ENCODE data around the gene ABLIM1. TPM values are rescaled to one million over a fixed set of nuclear protein-coding genes. Genes with fewer than 3 reads are reported as not detected.
A peak's percentile ranks its signal among the peaks of the same experiment; 100 is the strongest.

ABLIM1 gene
- total and polyA plus RNA-seq, 5 donors, result 149 to 462 (median 411) TPM

- no peak overlapping the region for H3K4me3 ChIP-seq (ENCODE audit: low read length)
- 72% methylated on average over 3 of the region's 3 CpGs for WGBS
- no peak for ATAC-seq
- intact Hi-C loops (cut with DNase I), result no loop called here
- peaks cover 4% of the 10 kb centered on the region for H3K4me1 ChIP-seq (ENCODE audit: control insufficient read depth, insufficient read depth, low read length)
- H3K9me3 ChIP-seq (ENCODE audit: control insufficient read depth, low read length), result no peaks in the 10 kb centered on the region
- no peak for DNase-seq
- no peak overlapping the region for H3K27ac ChIP-seq (ENCODE audit: low read length)
- H3K27me3 ChIP-seq (ENCODE audit: control insufficient read depth, insufficient read depth), result no peaks in the 10 kb centered on the region
Observed at GRCh38 chr10:114385557-114385956, 272.5 kb downstream of the ABLIM1 start.

GRCh38 chr10:114384601-114385000, 273.5 kb downstream of the ABLIM1 start:
- intact Hi-C loops (cut with DNase I), result no loop called here
- H3K4me1 ChIP-seq (ENCODE audit: control insufficient read depth, insufficient read depth, low read length), result peaks cover 2% of the 10 kb centered on the region
- 85% methylated on average over 5 of the region's 5 CpGs for WGBS

GRCh38 chr10:114384181-114384580, 273.9 kb downstream of the ABLIM1 start:
- peak in 1 of 2 donors; percentile 19 for ATAC-seq

More at GRCh38 chr10:114384601-114385000, 273.5 kb downstream of the ABLIM1 start:
- no peak for ATAC-seq
- Histone ChIP-seq H3K27me3 (ENCODE audit: control insufficient read depth, insufficient read depth) (no peaks in the 10 kb centered on the region), H3K9me3 (ENCODE audit: control insufficient read depth, low read length) (no peaks in the 10 kb centered on the region), H3K27ac (ENCODE audit: low read length) (no peak overlapping the region), H3K4me3 (ENCODE audit: low read length) (no peak overlapping the region)
- DNase-seq, result no peak

More at GRCh38 chr10:114384181-114384580, 273.9 kb downstream of the ABLIM1 start:
- Histone ChIP-seq H3K4me3 (ENCODE audit: low read length) (no peak overlapping the region), H3K9me3 (ENCODE audit: control insufficient read depth, low read length) (no peaks in the 10 kb centered on the region), H3K27ac (ENCODE audit: low read length) (no peak overlapping the region), H3K27me3 (ENCODE audit: control insufficient read depth, insufficient read depth) (no peaks in the 10 kb centered on the region), H3K4me1 (ENCODE audit: control insufficient read depth, insufficient read depth, low read length) (no peaks in the 10 kb centered on the region)
- 69% methylated on average over 9 of the region's 9 CpGs for WGBS
- DNase-seq, result peak in 1 of 3 donors; percentile 53
- intact Hi-C loops (cut with DNase I), result no loop called here

Other genes starting within 250 kb of the ABLIM1 start
- gene FHIP2A, start 163.5 kb upstream of the ABLIM1 start, total RNA-seq, result 10 to 100 TPM; 25.1 to 30.2 (median 27.8) TPM
- 7.3 TPM for gene FHIP2A, start 163.5 kb upstream of the ABLIM1 start, polyA plus RNA-seq